ENCODE results near the gene KLHDC9. TPM values are rescaled to one million over a fixed set of nuclear protein-coding genes. Genes with fewer than 3 reads are reported as not detected.
A peak's percentile ranks its signal among the peaks of the same experiment; 100 is the strongest.

Gene KLHDC9
- total and polyA plus RNA-seq, 2 of the 13 experiments (the other 11 are each of a cell fraction or from before 2014, with no cell fraction given), result 2.9 TPM

DNA sequence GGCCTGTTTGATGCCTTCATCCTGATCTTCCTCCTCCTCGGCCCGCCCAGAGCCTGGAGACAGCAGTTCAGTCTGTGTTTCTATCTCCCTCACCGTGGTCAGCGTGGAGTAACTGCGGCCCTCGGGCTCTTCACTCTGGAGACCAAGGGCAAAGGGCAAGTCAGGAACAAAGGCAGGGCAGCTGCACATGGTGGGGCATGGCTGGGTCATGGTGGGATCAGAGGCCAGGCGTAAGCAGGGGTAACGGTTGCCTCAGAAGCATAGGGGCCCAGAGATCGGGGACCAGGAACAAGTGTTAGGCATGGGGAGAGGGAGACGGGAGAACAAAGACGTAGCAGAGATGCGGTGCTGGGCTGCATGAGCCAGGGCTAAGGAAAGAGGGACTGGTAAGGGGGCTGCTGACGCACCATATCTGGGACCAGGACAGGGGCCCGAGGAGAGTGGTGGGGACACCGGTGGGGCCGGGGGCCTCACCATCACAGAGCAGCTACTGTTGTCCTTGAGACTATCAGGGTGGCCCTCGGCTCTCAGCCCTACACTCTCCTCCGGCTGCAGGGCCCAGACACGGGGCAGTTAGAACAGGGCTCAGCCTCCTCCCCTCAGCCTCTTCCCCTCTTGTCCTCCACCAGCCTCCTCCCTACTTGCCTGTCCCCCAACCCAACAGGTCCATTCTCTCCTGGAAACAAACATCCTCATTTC lies 25.3 kb upstream of the KLHDC9 start (continued):
- no peak for TF ChIP-seq SMAD3 (CRISPR knock-in tag; IDR thresholded peaks at IDR 0.05)
- no peak for TF ChIP-seq TFDP1 (CRISPR knock-in tag; IDR thresholded peaks at IDR 0.05; ENCODE audit: borderline replicate concordance)
- TF ChIP-seq HNRNPL (IDR thresholded peaks at IDR 0.05; ENCODE audit: low read depth, low read length), result 0 out of 2 replicates have a peak, but pooled peaks have one; percentile 56
- TF ChIP-seq ZNF232 (CRISPR knock-in tag; IDR thresholded peaks at IDR 0.05; ENCODE audit: borderline replicate concordance), result no peak
- 0 out of 2 replicates have a peak, but pooled peaks have one; percentile 53 for TF ChIP-seq ZXDC (CRISPR knock-in tag; IDR thresholded peaks at IDR 0.05)
- TF ChIP-seq RFX5 (IDR thresholded peaks at IDR 0.05; ENCODE audit: low read depth, low read length), result no peak
- TF ChIP-seq NFIC (IDR thresholded peaks at IDR 0.05; ENCODE audit: low read length), result no peak
- TF ChIP-seq GABPA (IDR thresholded peaks at IDR 0.05; ENCODE audit: low read depth, low read length), result no peak
- no peak for TF ChIP-seq GABPA (CRISPR knock-in tag; IDR thresholded peaks at IDR 0.05; ENCODE audit: low read depth)
- TF ChIP-seq, protein P1, sequence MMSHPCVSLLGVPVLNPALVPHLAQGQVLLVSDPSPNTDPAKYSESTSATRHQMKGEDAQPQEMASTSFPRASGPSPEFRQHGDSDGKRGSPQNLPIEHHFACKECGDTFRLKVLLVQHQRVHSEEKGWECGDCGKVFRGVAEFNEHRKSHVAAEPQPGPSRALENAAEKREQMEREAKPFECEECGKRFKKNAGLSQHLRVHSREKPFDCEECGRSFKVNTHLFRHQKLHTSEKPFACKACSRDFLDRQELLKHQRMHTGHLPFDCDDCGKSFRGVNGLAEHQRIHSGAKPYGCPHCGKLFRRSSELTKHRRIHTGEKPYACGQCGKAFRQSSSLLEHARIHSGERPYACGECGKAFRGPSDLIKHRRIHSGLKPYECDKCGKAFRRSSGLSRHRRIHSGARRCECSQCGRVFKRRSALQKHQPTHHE (CRISPR knock-in tag; IDR thresholded peaks at IDR 0.05; ENCODE audit: borderline replicate concordance), result no peak
- no peak for TF ChIP-seq HMGXB4 (CRISPR knock-in tag; IDR thresholded peaks at IDR 0.05; ENCODE audit: borderline replicate concordance in 1 of 2, low read depth in 1 of 2)
- TF ChIP-seq, protein P2, sequence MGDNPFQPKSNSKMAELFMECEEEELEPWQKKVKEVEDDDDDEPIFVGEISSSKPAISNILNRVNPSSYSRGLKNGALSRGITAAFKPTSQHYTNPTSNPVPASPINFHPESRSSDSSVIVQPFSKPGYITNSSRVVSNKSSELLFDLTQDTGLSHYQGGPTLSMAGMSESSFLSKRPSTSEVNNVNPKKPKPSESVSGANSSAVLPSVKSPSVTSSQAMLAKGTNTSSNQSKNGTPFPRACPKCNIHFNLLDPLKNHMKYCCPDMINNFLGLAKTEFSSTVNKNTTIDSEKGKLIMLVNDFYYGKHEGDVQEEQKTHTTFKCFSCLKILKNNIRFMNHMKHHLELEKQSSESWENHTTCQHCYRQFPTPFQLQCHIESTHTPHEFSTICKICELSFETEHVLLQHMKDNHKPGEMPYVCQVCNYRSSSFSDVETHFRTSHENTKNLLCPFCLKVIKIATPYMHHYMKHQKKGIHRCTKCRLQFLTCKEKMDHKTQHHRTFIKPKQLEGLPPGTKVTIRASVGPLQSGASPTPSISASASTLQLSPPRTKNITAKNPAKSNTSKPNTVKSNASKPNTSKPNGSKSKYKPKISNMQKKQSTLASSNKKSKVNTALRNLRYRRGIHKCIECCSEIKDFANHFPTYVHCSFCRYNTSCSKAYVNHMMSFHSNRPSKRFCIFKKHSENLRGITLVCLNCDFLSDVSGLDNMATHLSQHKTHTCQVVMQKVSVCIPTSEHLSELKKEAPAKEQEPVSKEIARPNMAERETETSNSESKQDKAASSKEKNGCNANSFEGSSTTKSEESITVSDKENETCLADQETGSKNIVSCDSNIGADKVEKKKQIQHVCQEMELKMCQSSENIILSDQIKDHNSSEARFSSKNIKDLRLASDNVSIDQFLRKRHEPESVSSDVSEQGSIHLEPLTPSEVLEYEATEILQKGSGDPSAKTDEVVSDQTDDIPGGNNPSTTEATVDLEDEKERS (CRISPR knock-in tag; IDR thresholded peaks at IDR 0.05), result no peak
- no peak for TF ChIP-seq SCMH1 (CRISPR knock-in tag; IDR thresholded peaks at IDR 0.05; ENCODE audit: borderline replicate concordance)
- TF ChIP-seq WIZ (CRISPR knock-in tag; IDR thresholded peaks at IDR 0.05), result no peak

Measured in HepG2 (cell line).